AG04449 (cell line): ENCODE results near the gene ALPK3.

Experiments used
- CTCF ChIA-PET: fragments of 350-600 bp; formaldehyde crosslinking; extraction: SDS; loops from one replicate; lab custom pipeline; 2021; ENCODE audit warnings: antibody characterized with exemption; lab: Yijun Ruan, JAX
- POLR2A ChIA-PET: fragments of 400-600, 350-600 bp; formaldehyde crosslinking; extraction: SDS; loops from one replicate; lab custom pipeline; 2020; ENCODE audit warnings: antibody characterized with exemption, inconsistent platforms; lab: Yijun Ruan, JAX
- DNase-seq: peaks from one replicate; pipeline ENCODE4 v3.0.0-alpha.2; 2010; ENCODE audit warnings: low read depth, low spot score
- H3K4me3 ChIP-seq: 2 replicates; pipeline ENCODE4 v1.5.1; 2011; ENCODE audit warnings: low read depth, mild to moderate bottlenecking, control low read depth, low read length
- TF ChIP-seq, protein P1 (sequence below): IDR thresholded peaks from one replicate; pipeline ENCODE4 v1.5.1; 2011; ENCODE audit warnings: mild to moderate bottlenecking, moderate library complexity, low read length, control low read depth, inconsistent platforms; ENCODE audit not compliant: insufficient read depth; ENCODE audit errors: missing control alignments

Gene ALPK3

DNA sequence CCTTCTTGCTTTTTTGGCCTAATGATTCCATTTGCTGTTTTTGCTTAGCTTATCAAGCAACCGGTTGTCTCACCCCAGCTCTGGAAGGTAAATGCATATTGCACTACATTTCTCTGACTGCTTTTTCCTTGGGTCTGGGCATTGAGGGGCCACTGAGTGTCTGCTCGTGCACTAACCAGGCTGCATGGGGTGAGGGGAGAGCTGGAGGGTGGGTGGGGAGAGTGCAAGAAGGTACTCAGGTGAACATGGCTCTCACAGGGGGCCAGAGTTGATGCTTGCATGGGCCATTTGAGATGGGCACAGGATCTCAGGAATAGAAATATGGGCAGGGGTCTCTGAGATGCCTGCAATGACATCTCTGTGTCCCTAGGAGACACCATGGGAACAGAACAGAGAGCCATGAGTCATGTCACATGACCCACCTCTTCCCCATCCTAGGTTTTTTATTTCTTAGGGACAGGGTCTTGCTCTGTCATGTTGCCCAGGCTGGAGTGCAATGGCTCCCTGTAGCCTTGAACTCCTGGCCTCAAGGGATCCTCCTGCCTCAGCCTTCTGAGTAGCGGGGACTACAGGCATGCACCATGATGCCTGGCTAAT, 6.2 kb downstream of the ALPK3 start:
- CTCF ChIA-PET = interaction anchor here (0.6 to 1.5 kb wide), 3 partner anchors 12 to 105 kb away, joined by 3 to 4 read pairs (median 3); no protein-coding TSS in a partner anchor
- POLR2A ChIA-PET = no interaction called here
- H3K4me3 ChIP-seq = no peak overlapping the region
- no peak for DNase-seq
- TF ChIP-seq, protein P1, sequence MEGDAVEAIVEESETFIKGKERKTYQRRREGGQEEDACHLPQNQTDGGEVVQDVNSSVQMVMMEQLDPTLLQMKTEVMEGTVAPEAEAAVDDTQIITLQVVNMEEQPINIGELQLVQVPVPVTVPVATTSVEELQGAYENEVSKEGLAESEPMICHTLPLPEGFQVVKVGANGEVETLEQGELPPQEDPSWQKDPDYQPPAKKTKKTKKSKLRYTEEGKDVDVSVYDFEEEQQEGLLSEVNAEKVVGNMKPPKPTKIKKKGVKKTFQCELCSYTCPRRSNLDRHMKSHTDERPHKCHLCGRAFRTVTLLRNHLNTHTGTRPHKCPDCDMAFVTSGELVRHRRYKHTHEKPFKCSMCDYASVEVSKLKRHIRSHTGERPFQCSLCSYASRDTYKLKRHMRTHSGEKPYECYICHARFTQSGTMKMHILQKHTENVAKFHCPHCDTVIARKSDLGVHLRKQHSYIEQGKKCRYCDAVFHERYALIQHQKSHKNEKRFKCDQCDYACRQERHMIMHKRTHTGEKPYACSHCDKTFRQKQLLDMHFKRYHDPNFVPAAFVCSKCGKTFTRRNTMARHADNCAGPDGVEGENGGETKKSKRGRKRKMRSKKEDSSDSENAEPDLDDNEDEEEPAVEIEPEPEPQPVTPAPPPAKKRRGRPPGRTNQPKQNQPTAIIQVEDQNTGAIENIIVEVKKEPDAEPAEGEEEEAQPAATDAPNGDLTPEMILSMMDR = no peak

DNA sequence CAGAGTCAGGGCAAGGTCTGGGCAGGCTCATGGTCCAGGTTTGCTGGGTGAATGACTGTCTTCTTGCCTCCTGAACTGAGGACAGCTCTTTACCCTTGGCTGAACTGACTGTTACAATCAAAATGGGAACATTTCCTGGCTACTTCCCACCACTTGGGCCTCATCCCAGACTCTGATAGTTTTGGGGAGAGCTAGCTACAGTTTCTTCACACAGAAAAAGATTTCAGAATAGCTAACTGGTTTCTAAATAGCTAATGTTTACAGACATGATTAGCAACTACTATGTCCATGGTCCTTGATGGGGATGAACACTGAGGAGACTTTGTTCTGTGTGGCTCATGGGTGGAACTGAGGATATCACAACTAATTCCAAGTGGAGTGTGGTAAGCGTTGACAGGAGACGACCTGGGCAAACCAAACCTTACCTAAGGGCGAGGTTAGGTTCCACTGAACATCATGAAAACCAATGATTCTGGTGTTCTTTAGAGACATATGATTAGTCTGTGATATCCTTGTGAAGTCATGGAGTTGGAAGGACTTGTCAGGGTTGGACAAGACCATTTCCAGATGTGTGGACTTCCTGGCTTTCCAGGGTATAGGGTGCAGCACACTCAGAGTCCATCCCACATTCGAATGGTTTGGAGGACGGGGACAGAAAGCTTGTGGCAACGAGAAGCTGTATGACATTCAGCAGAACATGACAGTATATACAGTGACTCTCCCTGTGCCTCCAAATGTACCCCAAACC, 7.3 kb downstream of the ALPK3 start:
- ChIA-PET CTCF (interaction anchor here (1.7 kb wide), 1 partner anchor 104 kb away, joined by 7 read pairs; no protein-coding TSS in a partner anchor), POLR2A (no interaction called here)
- TF ChIP-seq, protein P1 = no peak

DNA sequence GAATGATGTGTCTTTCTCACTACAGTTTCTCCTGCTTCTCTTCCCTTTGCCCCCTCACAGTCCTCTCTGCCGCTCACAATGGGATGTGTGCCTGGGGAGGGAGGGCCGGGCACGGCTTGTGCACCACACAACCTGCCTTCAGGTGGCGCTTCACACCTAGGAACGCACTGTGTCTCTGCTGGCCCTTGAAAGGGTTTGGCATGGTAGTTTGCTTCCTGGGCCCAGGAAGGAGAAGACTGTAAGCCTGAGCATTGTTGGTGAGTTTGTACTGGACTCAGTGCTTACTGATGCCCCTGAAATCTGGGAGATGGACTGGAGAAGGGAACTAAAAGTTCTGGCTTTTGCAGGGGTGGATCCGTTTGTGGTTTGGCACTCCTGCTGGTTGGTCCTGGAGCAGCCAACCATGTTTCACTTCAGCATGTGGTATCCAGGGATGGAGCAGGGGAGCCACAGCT, 9.2 kb downstream of the ALPK3 start:
- ChIA-PET POLR2A (no interaction called here), CTCF (no interaction called here)
- H3K4me3 ChIP-seq = no peak overlapping the region
- DNase-seq = no peak
- TF ChIP-seq, protein P1 = peak; percentile 19

More for the DNA sequence above, 7.3 kb downstream of the ALPK3 start:
- H3K4me3 ChIP-seq = no peak overlapping the region
- DNase-seq = no peak

DNA sequence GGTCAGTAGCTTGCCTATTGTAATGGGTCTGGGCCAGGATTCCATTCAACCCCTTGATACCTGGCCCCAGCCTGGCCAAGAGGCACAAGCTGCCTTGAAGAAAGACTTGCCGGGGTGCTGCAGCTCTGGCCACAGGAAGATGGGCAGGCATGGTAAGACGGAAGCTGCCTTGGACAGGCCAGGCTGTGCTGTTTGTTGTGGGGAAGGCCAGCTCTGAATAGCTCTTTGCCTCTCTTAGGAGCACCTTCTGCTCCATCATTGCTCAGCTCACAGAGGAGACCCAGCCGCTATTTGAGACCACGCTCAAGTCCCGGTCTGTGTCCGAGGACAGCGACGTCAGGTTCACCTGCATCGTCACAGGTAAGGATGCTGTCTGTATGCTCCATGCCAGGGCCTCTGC, 10.1 kb downstream of the ALPK3 start:
- TF ChIP-seq, protein P1 = no peak
- no peak for DNase-seq
- H3K4me3 ChIP-seq = no peak overlapping the region
- POLR2A ChIA-PET = no interaction called here
- CTCF ChIA-PET = no interaction called here

DNA sequence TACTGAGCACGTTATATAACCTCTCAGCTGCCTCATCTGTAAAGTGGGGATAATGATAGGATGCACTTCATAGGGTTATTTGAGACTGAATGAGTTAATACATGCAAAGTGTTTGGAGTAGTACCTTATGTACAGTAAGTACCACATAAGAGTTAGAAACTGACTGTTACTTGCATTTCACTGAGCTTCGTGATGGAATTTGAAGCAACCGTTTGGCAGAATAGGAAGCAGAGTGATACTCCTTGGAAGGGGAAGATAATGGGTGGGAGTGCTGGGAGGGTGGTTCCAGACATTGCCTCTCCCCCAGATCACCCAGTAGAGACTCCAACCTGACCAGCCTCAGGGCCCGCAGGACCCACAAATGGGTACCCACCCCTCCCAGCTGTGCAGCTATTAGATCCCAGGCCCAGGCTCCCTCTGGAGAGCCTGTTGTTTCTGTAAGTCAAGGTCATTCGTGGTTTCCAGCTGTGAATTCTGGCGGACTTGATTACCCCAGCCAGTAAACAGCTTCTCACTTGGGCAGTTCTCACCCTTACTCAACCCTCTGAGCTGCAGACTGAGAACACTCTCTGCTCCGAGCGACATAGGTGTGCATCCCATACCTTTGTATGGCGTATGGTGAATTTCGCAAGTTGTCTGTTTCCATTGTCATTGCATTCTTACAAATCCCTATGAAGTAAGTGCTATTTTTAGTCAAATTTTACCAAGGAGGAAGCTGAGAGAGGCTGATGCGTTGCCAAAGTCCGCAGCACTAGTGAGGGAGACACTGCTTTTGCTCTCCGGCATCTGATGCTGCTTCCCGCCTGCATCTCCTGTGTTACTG, 11.1 kb downstream of the ALPK3 start:
- no peak overlapping the region for H3K4me3 ChIP-seq
- TF ChIP-seq, protein P1 = no peak
- ChIA-PET CTCF (interaction anchor here (0.5 to 1.7 kb wide), 3 partner anchors 9 to 18 kb away, joined by 3 to 9 read pairs (median 4); no protein-coding TSS in a partner anchor), POLR2A (no interaction called here)
- no peak for DNase-seq
